ENCODE results near the gene GNAZ. TPM values are rescaled to one million over a fixed set of nuclear protein-coding genes. Genes with fewer than 3 reads are reported as not detected.

Gene GNAZ
- total RNA-seq, 1 donor from 2014 or later, result 3.9 TPM

GRCh38 chr22:23137905-23138561, 67.7 kb downstream of the GNAZ start:
- no peak for TF ChIP-seq CTCF (IDR thresholded peaks at IDR 0.05)
- H3K36me3 Mint-ChIP-seq (ENCODE audit: low read depth), result no peaks in the 10 kb centered on the region
- no peak overlapping the region for H3K4me3 Mint-ChIP-seq (ENCODE audit: unreplicated experiment)
- no peak for DNase-seq (ENCODE audit: low spot score)
- peaks cover 21% of the 10 kb centered on the region for H3K4me1 Mint-ChIP-seq (ENCODE audit: low read depth)
- H3K9me3 Mint-ChIP-seq (ENCODE audit: low read depth), result no peaks in the 10 kb centered on the region
- peak overlapping the region; percentile 8 for H3K27ac Mint-ChIP-seq (ENCODE audit: unreplicated experiment)
- peaks cover 4% of the 10 kb centered on the region for H3K27me3 Mint-ChIP-seq (ENCODE audit: low read depth)

GRCh38 chr22:23138584-23139435, 68.5 kb downstream of the GNAZ start:
- Mint-ChIP-seq H3K4me1 (ENCODE audit: low read depth) (peaks cover 21% of the 10 kb centered on the region), H3K4me3 (ENCODE audit: unreplicated experiment) (no peak overlapping the region), H3K36me3 (ENCODE audit: low read depth) (no peaks in the 10 kb centered on the region), H3K27ac (ENCODE audit: unreplicated experiment) (no peak overlapping the region), H3K9me3 (ENCODE audit: low read depth) (no peaks in the 10 kb centered on the region), H3K27me3 (ENCODE audit: low read depth) (peaks cover 4% of the 10 kb centered on the region)
- DNase-seq (ENCODE audit: low spot score), result no peak
- TF ChIP-seq CTCF (IDR thresholded peaks at IDR 0.05), result no peak

GRCh38 chr22:23140385-23140784, 70.1 kb downstream of the GNAZ start:
- no peaks in the 10 kb centered on the region for H3K9me3 Mint-ChIP-seq (ENCODE audit: low read depth)
- no peak for DNase-seq (ENCODE audit: low spot score)
- H3K4me3 Mint-ChIP-seq (ENCODE audit: unreplicated experiment), result no peak overlapping the region
- H3K27ac Mint-ChIP-seq (ENCODE audit: unreplicated experiment), result no peak overlapping the region
- peaks cover 2% of the 10 kb centered on the region for H3K27me3 Mint-ChIP-seq (ENCODE audit: low read depth)
- peaks cover 27% of the 10 kb centered on the region for H3K4me1 Mint-ChIP-seq (ENCODE audit: low read depth)
- TF ChIP-seq CTCF (IDR thresholded peaks at IDR 0.05), result no peak
- no peaks in the 10 kb centered on the region for H3K36me3 Mint-ChIP-seq (ENCODE audit: low read depth)

GRCh38 chr22:23142546-23143105, 72.3 kb downstream of the GNAZ start:
- DNase-seq (ENCODE audit: low spot score), result no peak
- Mint-ChIP-seq H3K36me3 (ENCODE audit: low read depth) (no peaks in the 10 kb centered on the region), H3K4me3 (ENCODE audit: unreplicated experiment) (no peak overlapping the region), H3K27me3 (ENCODE audit: low read depth) (peaks cover 2% of the 10 kb centered on the region), H3K9me3 (ENCODE audit: low read depth) (no peaks in the 10 kb centered on the region), H3K27ac (ENCODE audit: unreplicated experiment) (no peak overlapping the region), H3K4me1 (ENCODE audit: low read depth) (peaks cover 36% of the 10 kb centered on the region)
- no peak for TF ChIP-seq CTCF (IDR thresholded peaks at IDR 0.05)

GRCh38 chr22:23143119-23143518, 72.8 kb downstream of the GNAZ start:
- no peak for TF ChIP-seq CTCF (IDR thresholded peaks at IDR 0.05)
- DNase-seq (ENCODE audit: low spot score), result no peak
- Mint-ChIP-seq H3K9me3 (ENCODE audit: low read depth) (no peaks in the 10 kb centered on the region), H3K27me3 (ENCODE audit: low read depth) (peaks cover 2% of the 10 kb centered on the region), H3K27ac (ENCODE audit: unreplicated experiment) (no peak overlapping the region), H3K36me3 (ENCODE audit: low read depth) (no peaks in the 10 kb centered on the region), H3K4me3 (ENCODE audit: unreplicated experiment) (no peak overlapping the region), H3K4me1 (ENCODE audit: low read depth) (peaks cover 34% of the 10 kb centered on the region)
